SK-MEL-5 (cell line): Measurements from ENCODE around the gene TREML1. TPM values are rescaled to one million over a fixed set of nuclear protein-coding genes. Genes with fewer than 3 reads are reported as not detected.
"Not testable (repeated sequence)": the region's sequence is repeated elsewhere in the genome, so short reads cannot be mapped to it uniquely, and the experiment has no call there.

Source experiments
- DNase-seq: peaks from one replicate; pipeline ENCODE4 v3.0.0-alpha.2; 2016; ENCODE audit warnings: low read depth, low spot score
- in situ Hi-C: cut with HindIII; loops from 2 replicates; pipeline ENCODE4 v1.10.0; 2016; ENCODE audit warnings: low sequenced_read_pairs, high pct_unique_total_duplicates, low pct_unique_long_range_greater_than_20kb
- total RNA-seq: library from RNA; depleted of rRNA; stranded (reverse); fragments of >200 nt; shearing (Covaris generic); gene quantifications from 2 replicates; pipeline ENCODE4 v1.2.3, GENCODE V29; 2014

The TREML1 gene
- total RNA-seq, 1 experiment from 2014 or later = not detected

GRCh38 chr6:41161380-41161779, 7.2 kb upstream of the TREML1 start:
- in situ Hi-C loops = no loop called here
- no peak for DNase-seq

- DNase-seq = no peak
- in situ Hi-C loops = no loop called here
Observed at GRCh38 chr6:41160933-41161332, 6.8 kb upstream of the TREML1 start.

GRCh38 chr6:41159415-41160082, 5.4 kb upstream of the TREML1 start:
- in situ Hi-C loops = no loop called here
- no peak for DNase-seq

GRCh38 chr6:41157323-41157722, 3.2 kb upstream of the TREML1 start:
- DNase-seq = no peak
- in situ Hi-C loops = no loop called here

GRCh38 chr6:41156771-41157170, 2.6 kb upstream of the TREML1 start:
- in situ Hi-C loops = no loop called here
- no peak for DNase-seq

GRCh38 chr6:41156001-41156400, 1.9 kb upstream of the TREML1 start:
- in situ Hi-C loops = no loop called here
- no peak for DNase-seq

GRCh38 chr6:41155132-41155805, 1.1 kb upstream of the TREML1 start:
- no peak for DNase-seq
- in situ Hi-C loops = no loop called here

- in situ Hi-C loops = no loop called here
- DNase-seq = no peak
Observed at GRCh38 chr6:41153451-41153850, 696 bp downstream of the TREML1 start.

- in situ Hi-C loops = no loop called here
- no peak for DNase-seq
Observed at GRCh38 chr6:41150671-41151070, 3.5 kb downstream of the TREML1 start.

- no peak for DNase-seq
- in situ Hi-C loops = no loop called here
Observed at GRCh38 chr6:41147917-41148316, 6.2 kb downstream of the TREML1 start.

GRCh38 chr6:41136911-41137310, 17.2 kb downstream of the TREML1 start:
- DNase-seq = no peak
- in situ Hi-C loops = no loop called here

GRCh38 chr6:41135062-41135832, 18.9 kb downstream of the TREML1 start:
- in situ Hi-C loops = no loop called here
- DNase-seq = no peak

GRCh38 chr6:41132254-41132653, 21.9 kb downstream of the TREML1 start:
- no peak for DNase-seq
- in situ Hi-C loops = no loop called here

- in situ Hi-C loops = no loop called here
- no peak for DNase-seq
Observed at GRCh38 chr6:41125282-41125681, 28.9 kb downstream of the TREML1 start.

- no peak for DNase-seq
- in situ Hi-C loops = no loop called here
Observed at GRCh38 chr6:41122918-41123317, 31.2 kb downstream of the TREML1 start.

- no peak for DNase-seq
- in situ Hi-C loops = no loop called here
Observed at GRCh38 chr6:41122373-41122772, 31.8 kb downstream of the TREML1 start.

- DNase-seq = no peak
- in situ Hi-C loops = no loop called here
Observed at GRCh38 chr6:41120058-41120457, 34.1 kb downstream of the TREML1 start.

- DNase-seq = no peak
- in situ Hi-C loops = no loop called here
Observed at GRCh38 chr6:41119508-41119907, 34.6 kb downstream of the TREML1 start.

GRCh38 chr6:41115027-41115426, 39.1 kb downstream of the TREML1 start:
- in situ Hi-C loops, DNase-seq: not testable (repeated sequence)
